Tibial artery (tissue), 4 donors: Measurements from ENCODE around the gene PDLIM7.

Experiments
- DNase-seq, 2 donors: peaks; one replicate each; pipeline ENCODE4 v3.0.0-alpha.2; 2019
- H3K27ac ChIP-seq, 2 donors: fragments of 200-600 bp; sonication (generic) in 1 of 2; 1 replicate in 1 of 2; 2 replicates in 1 of 2; pipeline ENCODE4 v1.5.1; 2018 to 2019; ENCODE audit warnings: mild to moderate bottlenecking in 1 of 2
- H3K27me3 ChIP-seq, 2 donors: fragments of 200-600 bp; sonication (generic) in 1 of 2; one replicate each; pipeline versions ENCODE4 v1.5.1 to v1.6.0; 2016 to 2019
- H3K36me3 ChIP-seq, 3 donors: fragments of 200-600 bp; sonication (generic) in 2 of 3; one replicate each; pipeline ENCODE4 v1.5.1; 2016 to 2019; ENCODE audit warnings: mild to moderate bottlenecking in 2 of 3
- H3K4me1 ChIP-seq, 4 donors: fragments of 200-600 bp; sonication (generic) in 2 of 4; 1 replicate in 3 of 4; 2 replicates in 1 of 4; pipeline ENCODE4 v1.5.1; 2016 to 2019
- H3K4me3 ChIP-seq, 2 donors: fragments of 200-600 bp; sonication (generic) in 1 of 2; 1 replicate in 1 of 2; 2 replicates in 1 of 2; pipeline ENCODE4 v1.5.1; 2018 to 2019; ENCODE audit warnings: mild to moderate bottlenecking in 2 of 2
- H3K9me3 ChIP-seq, 3 donors: fragments of 200-600 bp; sonication (generic) in 1 of 3; one replicate each; pipeline ENCODE4 v1.5.1; 2016 to 2019
- CTCF ChIP-seq, 2 experiments: fragments of 200-600 bp in 1 of 2; fragments of 450-650 bp in 1 of 2; IDR thresholded peaks; one replicate each; pipeline ENCODE4 v1.5.1; 2017 to 2019; ENCODE audit warnings: antibody characterized with exemption in 2 of 2, mild to moderate bottlenecking in 1 of 2, moderate library complexity in 1 of 2
- intact Hi-C: fragments of 100-400 bp; cut with DNase I; formaldehyde crosslinking; loops from one replicate; pipeline ENCODE4 v1.15.0; 2023; ENCODE audit warnings: low total_unique reads

The PDLIM7 gene

GRCh38 chr5:177471610-177472356 lies 25.6 kb downstream of the PDLIM7 start:
- H3K36me3 ChIP-seq = peaks cover 8 to 22% (median 12%) of the 10 kb centered on the region in 3 donors
- H3K27ac ChIP-seq = peak overlapping the region; percentile 91 to 100
- TF ChIP-seq CTCF (IDR thresholded peaks at IDR 0.05) = no peak
- intact Hi-C loops = no loop called here
- H3K4me1 ChIP-seq = peaks cover 0 to 72% (median 63%) of the 10 kb centered on the region in 4 donors
- no peaks in the 10 kb centered on the region for H3K27me3 ChIP-seq
- peak overlapping the region; percentile 85 to 94 for H3K4me3 ChIP-seq
- H3K9me3 ChIP-seq = no peaks in the 10 kb centered on the region
- DNase-seq = peak; percentile 82 to 87

- no peak for TF ChIP-seq CTCF (IDR thresholded peaks at IDR 0.05)
- Histone ChIP-seq H3K27ac (peak overlapping the region; percentile 91 to 100), H3K4me1 (peaks cover 0 to 64% (median 55%) of the 10 kb centered on the region in 4 donors), H3K9me3 (no peaks in the 10 kb centered on the region), H3K27me3 (no peaks in the 10 kb centered on the region), H3K4me3 (no peak overlapping the region), H3K36me3 (peaks cover 17 to 31% (median 20%) of the 10 kb centered on the region in 3 donors)
- no peak for DNase-seq
- intact Hi-C loops = no loop called here
Observed at GRCh38 chr5:177470759-177471536, 26.5 kb downstream of the PDLIM7 start.

GRCh38 chr5:177469750-177470525 lies 27.5 kb downstream of the PDLIM7 start:
- intact Hi-C loops = no loop called here
- no peak for TF ChIP-seq CTCF (IDR thresholded peaks at IDR 0.05)
- H3K27ac ChIP-seq = peak overlapping the region; percentile 20 to 44
- peaks cover 23 to 39% (median 30%) of the 10 kb centered on the region in 3 donors for H3K36me3 ChIP-seq
- no peaks in the 10 kb centered on the region for H3K27me3 ChIP-seq
- H3K9me3 ChIP-seq = no peaks in the 10 kb centered on the region
- peaks cover 0 to 54% (median 45%) of the 10 kb centered on the region in 4 donors for H3K4me1 ChIP-seq
- no peak for DNase-seq
- H3K4me3 ChIP-seq = no peak overlapping the region

- Histone ChIP-seq H3K4me3 (no peak overlapping the region), H3K9me3 (no peaks in the 10 kb centered on the region), H3K4me1 (peaks cover 0 to 45% (median 36%) of the 10 kb centered on the region in 4 donors), H3K27ac (peak overlapping the region in 1 of 2 donors; percentile 44), H3K27me3 (no peaks in the 10 kb centered on the region), H3K36me3 (peaks cover 27 to 40% (median 32%) of the 10 kb centered on the region in 3 donors)
- no peak for DNase-seq
- intact Hi-C loops = no loop called here
- TF ChIP-seq CTCF (IDR thresholded peaks at IDR 0.05) = no peak
Observed at GRCh38 chr5:177468685-177469628, 28.4 kb downstream of the PDLIM7 start.
